GM10847 (cell line): Measurements from ENCODE around the gene SLC7A4.

Experiments used
- POLR2A ChIP-seq: IDR thresholded peaks from 2 replicates; pipeline ENCODE4 v1.6.1; 2011; ENCODE audit not compliant: insufficient read length; ENCODE audit errors: extremely low read depth

Gene SLC7A4

DNA sequence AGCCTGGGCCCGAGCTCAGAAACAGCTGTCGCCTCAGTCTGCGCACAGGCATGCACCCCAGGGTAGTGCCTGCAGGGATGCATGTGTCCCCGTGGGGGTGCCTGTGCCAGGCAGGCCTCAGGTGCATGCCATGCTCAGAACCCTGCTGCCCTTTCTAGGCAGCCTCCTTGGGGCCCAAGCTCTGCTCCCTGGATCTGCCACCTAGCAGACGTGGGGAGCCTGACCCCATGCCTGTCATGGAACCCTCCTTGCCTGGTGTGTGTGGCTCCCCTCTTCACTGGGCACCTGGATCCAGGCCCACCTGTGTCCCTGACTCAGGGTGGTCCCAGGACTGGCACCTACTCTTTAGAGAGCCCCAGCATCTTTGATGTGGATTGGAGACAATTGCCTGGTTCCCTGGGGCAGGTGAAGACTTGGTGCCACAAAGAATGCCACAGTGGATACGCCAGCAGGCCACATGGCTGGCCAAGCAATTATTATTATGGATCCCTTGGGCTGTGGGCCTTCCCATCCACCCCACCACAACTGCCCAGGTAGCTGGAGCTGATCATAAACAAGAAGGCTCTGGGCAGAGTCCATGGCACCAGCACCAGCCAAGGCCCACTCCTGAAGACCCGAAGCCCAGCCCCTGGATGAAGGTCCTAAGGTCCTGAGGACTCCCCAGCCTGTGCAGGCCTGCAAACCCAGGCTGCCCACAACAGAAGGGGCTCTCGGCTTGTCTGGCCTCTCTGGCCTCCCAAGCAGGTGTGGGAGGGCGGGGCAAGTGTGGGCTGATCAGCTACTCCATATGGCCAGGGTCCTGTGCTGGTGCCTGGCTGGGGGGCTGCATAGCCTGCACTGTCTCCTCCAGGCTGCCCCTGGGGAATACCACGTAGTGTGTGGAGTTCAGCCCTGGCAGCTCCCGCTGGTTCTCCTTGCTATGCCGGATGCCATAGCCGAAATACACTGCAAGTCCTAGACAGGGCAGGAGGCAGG lies 3.8 kb downstream of the SLC7A4 start:
- no peak for TF ChIP-seq POLR2A

DNA sequence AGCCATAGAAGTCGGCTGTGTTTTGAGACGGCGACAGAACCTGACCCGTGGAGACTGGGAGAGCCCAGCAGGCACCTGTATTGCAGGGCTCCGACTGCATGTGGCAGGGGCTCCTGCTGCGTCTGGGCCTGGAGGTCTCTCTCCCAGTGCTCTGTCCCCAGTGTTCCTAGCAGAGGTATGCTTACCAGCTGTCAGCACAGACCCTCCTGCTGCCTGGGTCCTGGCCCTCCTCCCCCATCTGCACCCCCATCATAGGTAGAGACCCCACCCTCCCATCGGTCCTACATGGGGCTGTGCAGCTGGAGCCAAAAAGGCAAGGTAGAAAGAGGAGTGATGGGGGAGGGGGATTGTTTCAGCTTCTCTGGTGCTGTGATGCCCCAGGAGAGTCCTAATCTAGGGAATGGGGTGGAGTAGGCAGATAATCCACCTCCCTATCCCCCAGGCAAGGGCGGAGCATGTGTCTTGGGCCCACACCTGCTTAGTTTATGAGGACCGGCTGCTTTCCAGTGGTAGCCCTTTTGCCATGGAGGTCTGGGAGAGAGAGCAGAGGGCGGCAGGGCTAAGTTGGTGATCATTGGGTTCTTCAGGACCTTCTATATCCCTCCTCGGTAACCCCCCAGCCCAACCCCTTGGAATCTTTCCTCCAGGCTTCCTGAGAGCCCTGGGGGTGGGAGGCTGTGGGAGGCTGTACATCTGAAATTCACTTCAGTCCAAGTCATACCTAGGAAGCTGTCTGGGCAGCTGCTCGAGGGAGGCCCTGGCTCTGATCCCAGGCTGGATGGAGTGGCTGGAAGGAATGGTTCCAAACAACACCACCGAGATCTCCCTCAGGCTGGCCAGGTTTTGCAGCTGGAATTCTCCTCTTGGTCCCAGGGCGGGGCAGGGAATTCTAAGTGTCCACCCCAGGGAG lies 5.3 kb downstream of the SLC7A4 start:
- no peak for TF ChIP-seq POLR2A

DNA sequence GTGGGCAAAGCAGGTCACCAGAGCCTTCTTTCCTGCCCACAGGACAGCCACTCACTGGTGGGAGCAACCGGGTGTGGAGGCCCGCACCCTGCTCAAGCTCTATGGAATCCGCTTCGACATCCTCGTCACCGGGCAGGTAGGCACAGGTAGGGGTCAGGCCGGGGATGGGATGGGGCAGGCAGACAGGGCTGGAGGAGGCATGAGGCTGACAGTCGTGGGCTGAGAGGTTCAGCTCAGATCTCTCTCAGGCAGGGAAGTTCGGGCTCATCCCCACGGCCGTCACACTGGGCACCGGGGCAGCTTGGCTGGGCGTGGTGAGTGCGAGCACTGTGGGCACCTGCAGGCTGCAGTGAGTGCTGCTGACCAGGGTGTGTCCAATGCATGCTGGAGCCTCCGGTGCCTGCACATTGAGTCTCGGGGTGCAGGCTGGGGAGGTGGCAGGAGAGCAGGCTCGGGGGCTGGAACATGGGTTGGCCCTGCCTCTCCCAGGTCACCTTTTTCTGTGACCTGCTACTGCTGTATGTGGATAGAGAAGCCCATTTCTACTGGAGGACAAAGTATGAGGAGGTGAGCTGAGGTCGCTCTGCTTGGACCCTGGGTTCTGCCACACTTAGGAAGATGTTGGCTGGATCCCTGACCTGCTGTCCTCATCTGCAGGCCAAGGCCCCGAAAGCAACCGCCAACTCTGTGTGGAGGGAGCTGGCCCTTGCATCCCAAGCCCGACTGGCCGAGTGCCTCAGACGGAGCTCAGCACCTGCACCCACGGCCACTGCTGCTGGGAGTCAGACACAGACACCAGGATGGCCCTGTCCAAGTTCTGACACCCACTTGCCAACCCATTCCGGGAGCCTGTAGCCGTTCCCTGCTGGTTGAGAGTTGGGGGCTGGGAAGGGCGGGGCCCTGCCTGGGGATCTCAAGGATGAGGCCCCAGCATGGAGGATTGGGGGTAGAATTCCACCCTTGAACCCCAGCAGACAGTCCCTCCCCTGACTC lies 6.3 kb downstream of the SLC7A4 start:
- TF ChIP-seq POLR2A = no peak

DNA sequence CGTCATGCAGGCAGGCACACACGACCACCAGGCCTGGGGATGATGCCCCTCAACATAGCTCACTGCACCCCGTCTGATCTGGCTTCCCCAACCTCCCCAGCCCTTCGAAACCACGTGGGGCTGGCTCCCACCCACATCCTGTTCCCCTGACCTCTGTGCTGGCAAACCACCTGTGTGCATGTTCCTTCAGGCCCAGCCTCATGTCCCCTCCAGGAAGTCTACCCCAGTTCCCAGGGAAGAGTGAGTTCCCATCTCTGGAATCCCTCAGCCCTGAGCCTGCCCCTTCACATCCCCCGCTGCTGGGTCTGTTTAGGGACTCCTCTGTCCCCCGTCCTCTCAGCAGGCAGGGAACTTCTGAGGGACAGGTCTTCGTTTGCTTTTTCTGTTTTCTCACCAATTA lies 7.1 kb downstream of the SLC7A4 start:
- TF ChIP-seq POLR2A = no peak

DNA sequence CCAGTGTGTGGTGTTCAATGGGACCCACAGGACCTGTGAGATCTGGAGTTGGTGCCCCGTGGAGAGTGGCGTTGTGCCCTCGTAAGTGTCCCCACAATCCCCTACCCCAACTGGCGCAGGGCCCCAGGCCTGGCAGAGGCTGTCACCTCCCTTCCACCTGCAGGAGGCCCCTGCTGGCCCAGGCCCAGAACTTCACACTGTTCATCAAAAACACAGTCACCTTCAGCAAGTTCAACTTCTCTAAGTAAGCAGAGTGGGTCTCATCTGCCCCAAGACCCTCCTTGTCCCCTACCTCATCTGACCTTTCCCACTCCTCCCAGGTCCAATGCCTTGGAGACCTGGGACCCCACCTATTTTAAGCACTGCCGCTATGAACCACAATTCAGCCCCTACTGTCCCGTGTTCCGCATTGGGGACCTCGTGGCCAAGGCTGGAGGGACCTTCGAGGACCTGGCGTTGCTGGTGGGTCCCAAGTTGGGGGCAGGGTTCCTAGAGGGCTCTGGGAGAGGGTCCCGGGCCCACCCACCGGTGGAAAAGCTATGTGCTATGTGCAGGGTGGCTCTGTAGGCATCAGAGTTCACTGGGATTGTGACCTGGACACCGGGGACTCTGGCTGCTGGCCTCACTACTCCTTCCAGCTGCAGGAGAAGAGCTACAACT lies 9.3 kb downstream of the SLC7A4 start:
- TF ChIP-seq POLR2A = no peak

DNA sequence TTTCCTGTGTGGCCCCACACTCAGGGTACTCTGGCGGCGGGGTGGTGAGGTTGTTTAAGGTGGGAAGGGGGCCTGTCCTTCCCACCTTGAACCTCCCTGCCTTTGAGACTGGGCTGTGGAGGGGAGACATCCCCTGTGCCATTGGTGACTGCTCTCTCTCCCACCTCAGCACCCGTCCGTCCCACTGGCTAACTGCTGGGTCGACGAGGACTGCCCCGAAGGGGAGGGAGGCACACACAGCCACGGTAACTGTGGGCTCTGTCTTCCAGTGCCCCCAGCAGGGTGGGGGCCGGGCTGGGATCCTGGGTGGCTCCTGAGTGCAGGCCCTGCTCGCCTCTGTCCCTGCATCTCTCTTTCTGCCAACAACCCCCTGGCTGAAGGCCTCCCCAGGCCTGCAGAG lies 9.9 kb downstream of the SLC7A4 start:
- no peak for TF ChIP-seq POLR2A

DNA sequence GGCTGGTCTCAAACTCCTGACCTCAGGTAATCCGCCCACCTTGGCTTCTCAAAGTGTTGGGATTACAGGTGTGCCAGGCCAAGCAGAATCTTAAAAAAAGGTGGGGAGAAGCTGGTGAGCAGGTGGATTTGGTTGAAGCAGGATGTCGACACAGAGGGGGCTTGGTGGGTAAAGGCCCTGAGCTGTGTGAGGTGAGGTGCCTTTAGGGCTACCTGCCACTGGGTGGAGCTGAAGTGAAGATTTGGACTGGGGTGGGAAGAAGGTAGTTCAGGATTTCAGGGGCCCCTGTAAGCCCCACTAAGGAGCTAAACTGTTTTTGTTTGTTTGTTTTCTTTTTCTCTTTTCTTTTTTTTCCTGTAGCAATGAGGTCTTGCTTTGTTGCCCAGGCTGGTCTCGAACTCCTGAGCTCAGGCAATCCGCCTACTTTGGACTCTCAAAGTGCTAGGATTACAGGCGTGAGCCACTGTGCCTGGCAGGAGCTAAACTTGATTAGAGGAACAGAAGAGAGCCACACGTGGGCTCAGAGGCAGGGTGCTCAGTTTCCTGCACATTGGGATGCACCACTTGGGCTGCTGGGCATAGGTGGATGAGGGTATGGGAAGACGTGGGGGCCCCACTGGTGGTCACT lies 11.4 kb downstream of the SLC7A4 start:
- no peak for TF ChIP-seq POLR2A

DNA sequence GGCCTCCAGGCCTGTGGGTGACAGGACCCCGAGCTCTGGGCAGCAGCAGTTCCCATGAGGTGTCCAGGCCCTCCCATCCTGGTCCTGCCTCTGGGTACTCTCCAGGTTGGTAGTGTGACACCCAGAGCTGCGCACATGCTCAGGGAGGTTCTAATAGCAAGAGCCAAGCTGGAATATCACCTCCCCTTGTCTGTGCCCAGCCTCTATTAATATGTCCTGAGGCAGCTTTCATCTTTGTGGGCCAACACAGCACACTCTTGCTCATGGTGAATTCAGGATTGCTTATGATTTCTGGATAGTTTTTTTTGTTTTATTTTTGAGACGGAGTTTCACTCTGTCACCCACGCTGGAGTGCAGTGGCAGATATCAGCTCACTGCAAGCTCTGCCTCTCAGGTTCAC lies 14.0 kb downstream of the SLC7A4 start:
- no peak for TF ChIP-seq POLR2A

DNA sequence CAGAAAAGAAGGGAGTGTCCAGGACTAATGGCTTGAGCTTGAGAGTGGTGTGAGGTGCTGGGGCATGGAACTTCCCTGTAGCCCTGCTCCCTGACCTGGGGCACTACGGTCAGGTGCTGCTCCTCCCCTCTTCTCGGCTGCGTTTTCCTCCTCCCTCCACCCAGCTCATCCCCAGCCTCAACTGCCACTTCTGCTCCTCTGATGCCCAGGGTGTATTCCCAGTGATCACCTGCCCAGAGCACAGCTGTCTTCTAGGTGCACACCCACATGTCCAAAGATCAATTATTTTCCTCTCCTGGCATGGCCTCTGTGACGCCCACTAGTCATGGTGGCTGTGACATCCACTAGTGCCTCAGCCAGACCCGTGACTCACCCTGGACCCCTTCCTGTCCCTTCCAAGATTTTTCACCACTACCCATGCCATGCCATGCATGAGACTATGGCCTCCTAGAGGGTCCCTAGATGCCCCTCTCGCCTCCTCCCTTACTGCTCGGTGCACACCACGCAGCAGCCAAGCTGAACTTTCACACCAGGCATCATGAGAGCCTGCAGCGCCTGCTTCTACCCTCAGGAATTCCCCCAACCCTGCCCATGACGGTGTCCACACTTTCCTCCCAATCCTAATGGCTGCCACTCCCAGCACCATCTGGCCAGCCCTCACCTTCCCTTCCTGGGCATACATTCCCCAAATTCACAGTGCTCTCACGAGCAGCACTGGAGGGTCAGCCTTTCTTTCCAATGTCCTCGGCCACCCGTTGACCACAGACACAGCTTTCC lies 15.5 kb downstream of the SLC7A4 start:
- TF ChIP-seq POLR2A = no peak

DNA sequence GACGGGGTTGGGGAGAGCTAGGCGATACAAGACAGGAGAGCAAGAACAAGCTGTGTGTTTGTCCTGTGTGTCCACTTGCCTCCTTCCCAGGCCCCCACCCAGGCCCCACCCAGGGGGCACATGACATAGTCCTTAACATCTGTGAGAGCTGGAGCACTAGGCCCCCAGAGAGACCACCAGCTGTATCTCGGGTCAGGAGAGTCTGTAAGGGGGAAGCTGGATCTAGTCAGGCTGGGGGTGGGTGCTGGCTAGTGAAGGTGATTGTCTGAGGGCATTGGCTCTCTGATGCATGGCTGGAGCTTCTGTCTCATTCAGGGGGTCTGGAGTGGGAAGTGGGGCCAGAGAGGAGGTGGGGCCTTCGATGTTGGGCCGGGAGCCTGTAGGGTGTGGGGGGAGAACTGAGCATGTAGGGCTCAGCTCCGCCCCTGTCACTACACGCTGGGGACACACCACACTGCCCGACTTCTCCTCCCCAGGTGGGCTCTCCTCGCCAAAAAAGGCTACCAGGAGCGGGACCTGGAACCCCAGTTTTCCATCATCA lies 16.8 kb downstream of the SLC7A4 start:
- no peak for TF ChIP-seq POLR2A

DNA sequence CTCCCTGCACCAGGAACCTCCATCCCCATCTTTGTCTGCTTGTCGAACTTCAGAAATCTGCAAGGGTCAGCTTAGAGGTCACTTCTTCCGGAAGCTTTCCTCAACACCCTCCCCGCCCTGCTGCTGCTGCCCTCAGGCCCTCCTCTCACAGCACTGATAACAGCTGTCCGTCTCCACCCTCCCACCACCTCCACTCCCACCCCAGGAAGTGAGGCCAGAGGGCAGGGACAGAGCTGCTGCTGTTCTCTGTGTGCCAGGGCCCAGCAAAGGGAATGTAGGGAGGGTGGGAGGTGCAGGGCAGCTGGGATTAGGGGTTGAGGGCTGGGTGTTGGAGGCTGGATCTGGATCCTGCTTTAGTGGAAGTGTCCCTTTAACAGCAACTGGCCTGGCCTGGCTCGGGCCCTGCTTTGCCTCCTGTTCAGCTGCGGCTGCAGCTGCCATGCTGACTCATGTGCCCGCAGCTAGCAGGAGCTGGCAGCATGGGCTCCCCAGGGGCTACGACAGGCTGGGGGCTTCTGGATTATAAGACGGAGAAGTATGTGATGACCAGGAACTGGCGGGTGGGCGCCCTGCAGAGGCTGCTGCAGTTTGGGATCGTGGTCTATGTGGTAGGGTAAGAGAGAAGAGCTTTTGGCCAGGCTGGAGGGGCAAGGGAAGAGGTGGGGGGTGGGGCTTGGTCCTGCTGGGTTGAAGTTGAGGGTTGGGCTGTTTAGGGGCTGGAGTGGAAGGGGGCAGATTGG lies 17.5 kb downstream of the SLC7A4 start, which contains the start of gene P2RX6:
Gene P2RX6, plus strand, starts transcription at position 440 of the 740 bp plus-strand sequence. Its CDS starts 10 bp downstream, at position 450.
- no peak for TF ChIP-seq POLR2A

DNA sequence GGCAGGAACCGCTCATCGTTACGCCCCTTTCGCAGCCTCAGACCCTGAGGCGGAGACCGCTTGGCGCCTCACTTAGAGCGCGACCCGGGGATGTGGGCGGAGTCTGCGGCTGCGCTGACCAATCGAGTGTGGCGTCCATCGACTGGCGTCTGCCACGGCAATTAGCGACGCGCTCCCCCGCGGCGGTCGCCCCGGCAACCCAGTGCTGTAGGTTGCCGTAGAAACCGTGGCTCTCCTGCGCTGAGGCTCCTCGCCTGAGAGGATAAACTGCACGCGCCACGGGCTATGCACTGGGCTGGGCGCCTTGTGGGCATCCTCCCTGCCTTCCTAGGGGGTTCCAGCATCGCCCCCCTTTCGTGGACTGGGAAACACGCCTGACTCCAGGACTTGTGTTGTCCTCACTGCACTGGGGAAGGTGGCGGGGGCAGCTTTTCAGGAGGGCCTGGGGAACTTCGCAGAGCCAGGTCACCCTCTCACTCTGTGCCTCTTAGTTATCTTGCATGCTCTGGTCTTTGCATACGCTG lies 18.1 kb downstream of the SLC7A4 start:
- TF ChIP-seq POLR2A = no peak
